Upper lobe of left lung (tissue), 6 donors: Measurements from ENCODE around the gene PLEKHM1. TPM values are rescaled to one million over a fixed set of nuclear protein-coding genes. Genes with fewer than 3 reads are reported as not detected.
"Not testable (repeated sequence)": the region's sequence is repeated elsewhere in the genome, so short reads cannot be mapped to it uniquely, and the experiment has no call there.

ENCODE experiments used
- ATAC-seq, 2 donors: fragments of 200-7000 bp; cut with Tn5 transposase; one replicate each; pipeline ENCODE4 v1.9.1; 2022; ENCODE audit warnings: mild to moderate bottlenecking in 2 of 2, moderate library complexity in 2 of 2; ENCODE audit not compliant: low FRiP score in 2 of 2
- DNase-seq, 2 donors: peaks; one replicate each; pipeline ENCODE4 v3.0.0-alpha.2; 2019 to 2020
- H3K27ac ChIP-seq, 4 donors: fragments of 200-600 bp; sonication (generic); one replicate each; pipeline ENCODE4 v1.5.1; 2016 to 2019
- H3K27me3 ChIP-seq, 4 donors: fragments of 200-600 bp; sonication (generic); one replicate each; pipeline ENCODE4 v1.5.1; 2017 to 2019
- H3K36me3 ChIP-seq, 4 donors: fragments of 200-600 bp; sonication (generic); one replicate each; pipeline ENCODE4 v1.5.1; 2016 to 2019
- H3K4me1 ChIP-seq, 4 donors: fragments of 200-600 bp; sonication (generic); one replicate each; pipeline ENCODE4 v1.5.1; 2018 to 2019
- H3K4me3 ChIP-seq, 4 donors: fragments of 200-600 bp; sonication (generic); one replicate each; pipeline ENCODE4 v1.5.1; 2017 to 2019; ENCODE audit warnings: mild to moderate bottlenecking in 2 of 4, moderate library complexity in 1 of 4
- H3K9me3 ChIP-seq, 4 donors: fragments of 200-600 bp; sonication (generic); one replicate each; pipeline ENCODE4 v1.5.1; 2018 to 2019
- CTCF ChIP-seq, 6 experiments: fragments of 450-650 bp in 4 of 6; fragments of 200-600 bp in 2 of 6; sonication (generic) in 2 of 6; IDR thresholded peaks; one replicate each; pipeline ENCODE4 v1.5.1; 2016 to 2019; ENCODE audit warnings: antibody characterized with exemption in 6 of 6
- EP300 ChIP-seq, 4 donors: sonication (generic); formaldehyde crosslinking; IDR thresholded peaks; one replicate each; pipeline ENCODE4 v1.5.1; 2017; ENCODE audit warnings: antibody characterized with exemption in 4 of 4, control low read depth in 2 of 4
- POLR2A ChIP-seq, 4 donors: fragments of 450-650 bp; IDR thresholded peaks; one replicate each; pipeline ENCODE4 v1.5.1; 2016 to 2017; ENCODE audit warnings: antibody characterized with exemption in 4 of 4, mild to moderate bottlenecking in 2 of 4
- POLR2AphosphoS5 ChIP-seq, 2 donors: sonication (generic); formaldehyde crosslinking; IDR thresholded peaks; one replicate each; pipeline ENCODE4 v1.5.1; 2017; ENCODE audit warnings: antibody characterized with exemption in 2 of 2
- WGBS, 2 donors: methylation state at CpG; one replicate each; pipeline ENCODE4 v1.1.5; 2017 to 2018; 5-methylcytosine and 5-hydroxymethylcytosine counted together
- total RNA-seq, 6 donors: library from RNA; depleted of rRNA in 4 of 6; stranded (reverse); fragments of >200 nt in 4 of 6; gene quantifications; one replicate each; pipeline versions ENCODE4 v1.1.0 to v1.2.1, GENCODE V29; 2016 to 2021
- donor health status: DM: no; HTN: no; CAD: no; lungs with moderate emphysema.
- donor health status: DM: no; HTN: yes; CAD: no; lungs with severe emphysema.

PLEKHM1 gene
- total RNA-seq, 6 donors from 2014 or later, result 52.1 to 229 (median 72.0) TPM

DNA sequence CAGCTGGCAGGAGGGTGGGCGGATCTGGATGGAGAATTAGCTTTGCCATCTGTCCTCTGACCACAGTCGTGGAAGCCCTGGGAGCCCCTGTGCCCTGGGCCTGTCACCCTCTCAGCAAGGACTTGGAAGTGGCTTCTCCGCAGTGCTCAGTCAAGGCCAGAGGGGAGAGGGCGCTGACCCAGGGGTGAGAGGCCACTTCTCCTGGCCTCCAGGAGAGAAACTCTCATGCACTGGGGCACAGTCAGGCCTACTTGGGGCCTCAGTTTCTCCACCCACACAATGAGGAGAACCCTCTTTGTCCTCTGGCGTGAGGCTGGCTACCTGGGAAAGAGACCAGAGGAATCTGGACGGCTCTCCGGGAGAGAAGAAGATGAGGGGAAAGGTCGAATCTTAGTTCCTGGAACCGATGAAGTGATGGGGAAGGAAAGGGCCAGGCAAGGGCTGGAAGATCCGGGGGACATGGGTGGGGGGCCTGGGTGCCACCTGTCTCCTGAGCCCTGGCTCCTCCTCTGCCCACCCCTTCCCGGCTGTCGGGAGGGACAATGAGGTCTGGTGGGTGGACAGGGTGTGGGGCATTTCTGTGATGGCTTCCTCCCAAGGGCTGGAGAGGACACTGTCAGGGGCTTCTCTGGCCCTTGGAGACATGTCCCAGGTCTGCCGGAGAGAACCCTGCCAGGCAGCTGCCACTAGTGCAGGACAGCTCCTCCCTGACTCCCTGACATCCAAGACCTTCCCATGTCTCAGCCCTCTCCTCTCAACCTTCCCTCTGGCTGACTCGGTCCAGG, 48.8 kb downstream of the PLEKHM1 start:
- TF ChIP-seq POLR2AphosphoS5 (IDR thresholded peaks at IDR 0.05), result no peak
- no peaks in the 10 kb centered on the region for H3K27me3 ChIP-seq
- H3K27ac ChIP-seq, result no peak overlapping the region
- DNase-seq (peak in 1 of 2 donors; percentile 41), ATAC-seq (no peak)
- no peaks in the 10 kb centered on the region for H3K9me3 ChIP-seq
- no peak overlapping the region for H3K4me3 ChIP-seq
- peaks cover 14 to 57% (median 39%) of the 10 kb centered on the region in 4 donors for H3K36me3 ChIP-seq
- 86 to 88% methylated on average over 13 of the region's 14 CpGs for WGBS, 2 donors
- peaks cover 11 to 22% (median 17%) of the 10 kb centered on the region in 4 donors for H3K4me1 ChIP-seq

- H3K27ac ChIP-seq, ATAC-seq, H3K27me3 ChIP-seq, H3K4me3 ChIP-seq, H3K9me3 ChIP-seq, DNase-seq: not testable (repeated sequence)
- Histone ChIP-seq H3K36me3 (peaks cover 17 to 64% (median 46%) of the 10 kb centered on the region in 4 donors), H3K4me1 (peaks cover 8 to 16% (median 15%) of the 10 kb centered on the region in 4 donors)
- WGBS, 2 donors, result 65 to 72% methylated on average over 2 to 7 of the region's 7 CpGs
Measured at GRCh38 chr17:45440839-45441515, 49.5 kb downstream of the PLEKHM1 start.

GRCh38 chr17:45440161-45440778, 50.3 kb downstream of the PLEKHM1 start:
- Histone ChIP-seq H3K27me3 (no peaks in the 10 kb centered on the region), H3K27ac (peak overlapping the region in 1 of 4 donors; percentile 46), H3K36me3 (peaks cover 17 to 69% (median 52%) of the 10 kb centered on the region in 4 donors), H3K4me3 (no peak overlapping the region), H3K9me3 (no peaks in the 10 kb centered on the region), H3K4me1 (peaks cover 8 to 13% (median 11%) of the 10 kb centered on the region in 4 donors)
- ATAC-seq, result no peak
- 43 to 46% methylated on average over 10 of the region's 10 CpGs for WGBS, 2 donors
- DNase-seq, result peak in 1 of 2 donors; percentile 68
- no peak for TF ChIP-seq POLR2AphosphoS5 (IDR thresholded peaks at IDR 0.05)
- no peak for TF ChIP-seq POLR2A (IDR thresholded peaks at IDR 0.05)
- TF ChIP-seq CTCF (IDR thresholded peaks at IDR 0.05), result no peak
- TF ChIP-seq EP300 (IDR thresholded peaks at IDR 0.05), result no peak

DNA sequence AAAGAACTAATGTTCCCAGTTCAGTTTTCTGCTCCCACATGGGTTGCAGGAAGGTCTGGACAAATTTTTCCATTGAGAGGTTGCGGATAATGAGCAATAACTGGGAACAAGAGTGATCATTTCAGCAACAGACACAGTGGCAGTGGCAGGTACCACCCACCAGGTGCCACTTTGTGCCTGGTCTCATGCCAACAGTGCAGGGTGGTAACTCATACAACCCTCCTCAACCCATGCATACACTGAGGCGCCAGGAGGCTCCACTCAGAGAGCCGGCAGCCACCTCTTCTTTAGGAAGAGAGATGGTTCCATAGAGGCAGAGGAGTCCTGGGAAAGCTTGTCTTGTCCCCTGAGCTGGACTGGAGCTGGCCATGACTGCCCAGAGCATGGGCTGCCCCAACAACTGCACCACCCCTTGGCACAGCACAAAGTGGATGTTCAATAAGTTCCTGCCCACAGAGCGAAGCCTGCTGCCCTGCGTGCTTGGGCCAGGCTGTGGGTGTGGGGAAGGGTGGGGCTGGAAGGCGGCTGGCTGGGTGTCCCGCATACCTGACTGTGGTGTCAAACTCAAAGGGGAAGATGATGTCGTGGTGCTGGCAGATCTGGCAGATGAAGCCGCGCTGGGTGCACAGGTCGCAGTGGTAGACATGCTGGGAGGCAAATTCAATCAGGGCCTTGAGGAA, 51.5 kb downstream of the PLEKHM1 start:
- no peaks in the 10 kb centered on the region for H3K9me3 ChIP-seq
- ATAC-seq (no peak), DNase-seq (peak in 1 of 2 donors; percentile 74)
- H3K27ac ChIP-seq, result no peak overlapping the region
- H3K27me3 ChIP-seq, result no peaks in the 10 kb centered on the region
- TF ChIP-seq POLR2A (IDR thresholded peaks at IDR 0.05) (no peak), CTCF (IDR thresholded peaks at IDR 0.05) (peak in 1 of 6 experiments; percentile 12)
- H3K36me3 ChIP-seq, result peaks cover 17 to 62% (median 48%) of the 10 kb centered on the region in 4 donors
- H3K4me3 ChIP-seq, result no peak overlapping the region
- H3K4me1 ChIP-seq, result peaks cover 8 to 13% (median 11%) of the 10 kb centered on the region in 4 donors
- WGBS, 2 donors, result 78 to 89% methylated on average over 9 to 11 of the region's 11 CpGs

- WGBS, 2 donors, result 87 to 88% methylated on average over 17 to 27 of the region's 30 CpGs
- Histone ChIP-seq H3K9me3 (no peaks in the 10 kb centered on the region), H3K4me1 (peaks cover 18 to 24% (median 20%) of the 10 kb centered on the region in 4 donors), H3K36me3 (peaks cover 17 to 53% (median 44%) of the 10 kb centered on the region in 4 donors), H3K4me3 (no peak overlapping the region), H3K27me3 (no peaks in the 10 kb centered on the region), H3K27ac (no peak overlapping the region)
- ATAC-seq, result no peak
- DNase-seq, result peak in 1 of 2 donors; percentile 78
- TF ChIP-seq POLR2AphosphoS5 (IDR thresholded peaks at IDR 0.05) (no peak), CTCF (IDR thresholded peaks at IDR 0.05) (no peak), POLR2A (IDR thresholded peaks at IDR 0.05) (no peak), EP300 (IDR thresholded peaks at IDR 0.05) (no peak)
Measured at GRCh38 chr17:45437465-45438283, 52.8 kb downstream of the PLEKHM1 start.
